Right lobe of liver (tissue), 6 donors: ENCODE results near the gene ZNF543. TPM values are rescaled to one million over a fixed set of nuclear protein-coding genes. Genes with fewer than 3 reads are reported as not detected.
"Not testable (repeated sequence)": the region's sequence is repeated elsewhere in the genome, so short reads cannot be mapped to it uniquely, and the experiment has no call there.

Source experiments
- ATAC-seq, 4 donors: fragments of 200-7000 bp; cut with Tn5 transposase; one replicate each; pipeline ENCODE4 v1.9.1; 2020; ENCODE audit warnings: mild to moderate bottlenecking in 4 of 4, moderate library complexity in 4 of 4
- DNase-seq, 3 donors: peaks; one replicate each; pipeline ENCODE4 v3.0.0-alpha.2; 2020
- H3K27ac ChIP-seq, 3 donors: fragments of 200-600 bp; one replicate each; pipeline ENCODE4 v1.8.0; 2022
- H3K27me3 ChIP-seq, 2 donors: fragments of 200-600 bp; one replicate each; pipeline ENCODE4 v1.8.0; 2022
- H3K36me3 ChIP-seq, 4 donors: fragments of 200-600 bp; sonication (generic) in 1 of 4; one replicate each; pipeline versions ENCODE4 v1.5.1 to v1.8.0; 2017 to 2022; ENCODE audit warnings: control low read depth in 1 of 4
- H3K4me1 ChIP-seq, 4 donors: fragments of 200-600 bp; sonication (generic) in 1 of 4; one replicate each; pipeline versions ENCODE4 v1.5.1 to v1.8.0; 2017 to 2022; ENCODE audit warnings: control low read depth in 1 of 4
- H3K4me3 ChIP-seq, 3 donors: fragments of 200-600 bp; one replicate each; pipeline ENCODE4 v1.8.0; 2022
- H3K9me3 ChIP-seq, 4 donors: fragments of 200-600 bp; sonication (generic) in 1 of 4; one replicate each; pipeline versions ENCODE4 v1.5.1 to v1.8.0; 2017 to 2022; ENCODE audit warnings: control low read depth in 1 of 4
- POLR2A ChIP-seq: fragments of 450-650 bp; IDR thresholded peaks from one replicate; pipeline ENCODE4 v1.6.1; 2017; ENCODE audit warnings: antibody characterized with exemption, mild to moderate bottlenecking
- WGBS: methylation state at CpG from one replicate; pipeline ENCODE4 v1.1.6; 2018; ENCODE audit warnings: low coverage, low lambda C conversion rate; ENCODE audit not compliant: insufficient coverage; ENCODE audit errors: missing lambda C conversion rate; 5-methylcytosine and 5-hydroxymethylcytosine counted together
- intact Hi-C, 2 donors: fragments of 100-400 bp; cut with DNase I; formaldehyde crosslinking; loops; one replicate each; pipeline versions ENCODE4 v1.11.2 to v1.14.1; 2022
- long read RNA-seq: library from polyadenylated mRNA; unstranded; transcript quantifications from one replicate; pipeline ENCODE4 v2.0.0, GENCODE V29; 2019
- total RNA-seq, 6 experiments: library from RNA; depleted of rRNA in 2 of 6; stranded (reverse); fragments of >200 nt in 2 of 6; fragmentation: NEBNext Ultra II Directional in 3 of 6; extraction: Animal tissue kit (Norgen Biotek cat#: 25700) in 3 of 6; gene quantifications; one replicate each; pipeline versions ENCODE4 v1.1.0 to v1.2.4, GENCODE V29; 2016 to 2023
- TF ChIP-seq, protein P1 (sequence below), 4 donors: fragments of 200-600 bp in 3 of 4; fragments of 450-650 bp in 1 of 4; IDR thresholded peaks; one replicate each; pipeline versions ENCODE4 v1.5.1 to v1.8.0; 2016 to 2022; ENCODE audit warnings: antibody characterized with exemption in 4 of 4, mild to moderate bottlenecking in 2 of 4
- donor health status: DM: no; HTN: yes; CAD: no.
- donor health status: DM: no; HTN: no; CAD: no.
- donor health status: DM: no; HTN: no; CAD: no.
- donor health status: DM: no; HTN: yes; CAD: no.
- donor health status: DM: no; HTN: yes; CAD: no.

ZNF543 gene
- 1 to 10 TPM; 1.9 to 2.7 (median 2.4) TPM for total RNA-seq
- long read RNA-seq, result 0 reads

DNA sequence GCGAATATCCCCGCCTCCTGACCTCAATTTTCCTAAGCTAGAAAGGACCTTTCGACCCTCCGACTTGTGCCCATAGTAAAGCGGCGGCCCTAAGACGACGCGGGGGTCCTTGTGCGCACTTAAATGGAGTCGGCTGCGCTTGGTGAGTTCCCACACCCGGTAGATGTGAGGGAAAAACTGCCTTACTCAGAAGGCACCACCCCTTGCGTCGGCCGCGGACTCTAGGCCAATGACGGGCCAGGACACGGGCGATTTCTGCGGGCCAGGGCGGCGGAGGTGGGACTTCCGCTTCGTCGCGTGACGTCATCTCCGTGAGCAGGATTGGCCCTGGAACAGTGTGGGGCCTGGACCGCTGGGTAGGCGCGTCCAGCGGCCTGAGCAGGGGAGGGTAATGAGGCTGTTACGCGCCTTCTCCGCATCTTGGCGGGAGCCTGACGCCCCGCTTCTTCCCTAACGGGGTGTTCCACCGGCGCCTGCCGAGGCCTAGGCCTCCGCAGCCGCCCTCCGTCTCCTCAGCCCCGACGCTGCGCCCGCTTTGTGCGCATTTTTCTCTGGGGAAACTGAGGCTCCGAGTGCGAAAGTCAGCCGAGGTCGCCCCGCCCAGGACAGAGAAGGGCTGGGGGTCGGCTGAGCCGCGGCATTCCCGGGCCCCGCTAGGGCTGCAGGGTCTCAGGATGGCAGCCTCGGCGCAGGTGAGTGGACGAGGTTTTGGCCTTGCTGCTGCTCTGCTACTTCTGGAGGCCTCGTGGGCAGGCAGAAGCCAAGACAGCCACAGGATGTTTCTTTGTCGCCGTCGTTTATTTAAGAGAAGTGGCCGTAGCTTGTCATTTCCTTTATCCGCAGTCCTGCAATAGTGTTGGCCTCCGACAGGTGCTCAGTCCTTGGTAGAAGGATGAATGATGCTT is at the start of gene ZNF543:
TSS of gene ZNF543 (plus strand) at position 293 of the 905 bp plus-strand sequence. CDS start at position 675, 382 bp downstream.
- Histone ChIP-seq H3K4me1 (peaks cover 0 to 15% (median 0%) of the 10 kb centered on the region in 4 donors), H3K4me3 (peak within 1 kb of the TSS; percentile 59 to 87 (median 77)), H3K27ac (peak within 1 kb of the TSS; percentile 58 to 81 (median 71)), H3K36me3 (peaks cover 0 to 19% (median 3%) of the 10 kb centered on the region in 4 donors), H3K27me3 (no peaks in the 10 kb centered on the region), H3K9me3 (no peaks in the 10 kb centered on the region)
- DNase-seq, result peak; percentile 95 to 97 (median 96)
- WGBS, result 2% methylated on average over 20 of the region's 71 CpGs
- intact Hi-C loops, result no loop called here
- peak; percentile 99 to 100 (median 100) for ATAC-seq
- TF ChIP-seq, protein P1, sequence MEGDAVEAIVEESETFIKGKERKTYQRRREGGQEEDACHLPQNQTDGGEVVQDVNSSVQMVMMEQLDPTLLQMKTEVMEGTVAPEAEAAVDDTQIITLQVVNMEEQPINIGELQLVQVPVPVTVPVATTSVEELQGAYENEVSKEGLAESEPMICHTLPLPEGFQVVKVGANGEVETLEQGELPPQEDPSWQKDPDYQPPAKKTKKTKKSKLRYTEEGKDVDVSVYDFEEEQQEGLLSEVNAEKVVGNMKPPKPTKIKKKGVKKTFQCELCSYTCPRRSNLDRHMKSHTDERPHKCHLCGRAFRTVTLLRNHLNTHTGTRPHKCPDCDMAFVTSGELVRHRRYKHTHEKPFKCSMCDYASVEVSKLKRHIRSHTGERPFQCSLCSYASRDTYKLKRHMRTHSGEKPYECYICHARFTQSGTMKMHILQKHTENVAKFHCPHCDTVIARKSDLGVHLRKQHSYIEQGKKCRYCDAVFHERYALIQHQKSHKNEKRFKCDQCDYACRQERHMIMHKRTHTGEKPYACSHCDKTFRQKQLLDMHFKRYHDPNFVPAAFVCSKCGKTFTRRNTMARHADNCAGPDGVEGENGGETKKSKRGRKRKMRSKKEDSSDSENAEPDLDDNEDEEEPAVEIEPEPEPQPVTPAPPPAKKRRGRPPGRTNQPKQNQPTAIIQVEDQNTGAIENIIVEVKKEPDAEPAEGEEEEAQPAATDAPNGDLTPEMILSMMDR (IDR thresholded peaks at IDR 0.05), result no peak
- peak; percentile 75 for TF ChIP-seq POLR2A

DNA sequence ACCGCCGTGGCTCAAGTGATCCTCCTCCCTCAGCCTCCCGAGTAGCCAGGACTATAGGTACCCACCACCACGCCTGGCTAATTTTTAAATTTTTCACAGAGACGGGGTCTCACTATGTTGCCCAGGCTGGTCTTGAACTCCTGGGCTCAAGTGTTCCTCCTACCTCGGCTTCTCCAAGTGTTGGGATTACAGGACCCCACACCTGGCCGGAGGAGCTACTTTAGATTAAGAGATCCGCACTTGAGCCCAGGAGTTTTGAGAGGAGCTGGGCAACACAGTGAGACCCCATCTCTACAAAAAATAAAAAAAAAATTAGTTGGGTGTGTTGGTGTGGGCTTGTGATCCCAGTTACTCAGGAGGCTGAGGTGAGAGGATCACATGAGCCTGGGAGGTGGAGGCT is 49.0 kb upstream of the ZNF543 start:
- no peaks in the 10 kb centered on the region for H3K27me3 ChIP-seq
- no peak overlapping the region for H3K4me3 ChIP-seq
- H3K4me1 ChIP-seq, result no peaks in the 10 kb centered on the region
- H3K36me3 ChIP-seq, result no peaks in the 10 kb centered on the region
- ATAC-seq (no peak), DNase-seq (no peak)
- 98% methylated on average over 8 of the region's 8 CpGs for WGBS
- H3K27ac ChIP-seq, result no peak overlapping the region
- intact Hi-C loops, result no loop called here
- no peaks in the 10 kb centered on the region for H3K9me3 ChIP-seq
- TF ChIP-seq, protein P1 (IDR thresholded peaks at IDR 0.05), result no peak
- TF ChIP-seq POLR2A, result no peak

DNA sequence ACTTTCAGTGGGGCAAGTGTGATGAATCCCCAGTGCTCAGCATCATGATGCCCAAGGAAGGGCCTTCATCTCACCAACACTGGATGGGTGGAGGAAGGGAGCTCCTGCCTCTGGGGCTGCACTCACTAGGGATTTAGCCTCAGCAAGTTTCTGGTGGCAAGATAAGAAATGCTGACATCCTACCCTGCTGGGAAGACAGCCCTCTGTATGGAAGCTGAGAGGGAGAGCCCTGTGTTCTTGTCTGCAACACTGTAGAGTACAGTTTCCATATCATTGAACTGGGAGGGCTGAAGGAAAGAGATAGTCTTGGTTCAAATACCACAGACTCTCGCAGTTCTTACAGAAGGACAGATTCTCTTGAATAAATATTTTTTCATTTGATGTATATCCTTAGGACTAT is 47.3 kb upstream of the ZNF543 start:
- TF ChIP-seq POLR2A, result no peak
- TF ChIP-seq, protein P1 (IDR thresholded peaks at IDR 0.05), result no peak
- Histone ChIP-seq H3K27me3 (no peaks in the 10 kb centered on the region), H3K9me3 (no peaks in the 10 kb centered on the region), H3K36me3 (no peaks in the 10 kb centered on the region), H3K4me3 (no peak overlapping the region), H3K4me1 (no peaks in the 10 kb centered on the region), H3K27ac (no peak overlapping the region)
- WGBS, result 92% methylated on average over 1 of the region's 1 CpG
- ATAC-seq (no peak), DNase-seq (no peak)
- intact Hi-C loops, result no loop called here

DNA sequence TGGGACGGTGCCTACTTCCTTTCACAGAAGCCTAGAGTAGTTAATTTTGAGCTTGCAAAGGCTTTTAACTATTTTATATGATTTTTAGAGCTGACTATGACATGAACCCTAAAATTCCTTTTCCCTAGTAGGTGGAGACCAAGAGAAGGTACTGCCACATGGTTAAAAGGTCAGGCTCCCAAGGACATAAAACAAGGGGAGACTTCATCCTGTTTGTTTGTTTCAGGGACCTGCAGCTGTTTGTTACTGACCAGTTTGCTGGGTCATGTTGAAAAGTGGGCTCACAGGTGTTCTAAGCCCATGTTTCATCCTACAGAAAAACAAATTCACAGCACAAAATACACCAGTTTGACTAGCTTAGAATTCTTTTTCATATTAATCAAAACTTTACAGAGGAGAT is 43.8 kb upstream of the ZNF543 start:
- Histone ChIP-seq H3K36me3 (no peaks in the 10 kb centered on the region), H3K9me3 (no peaks in the 10 kb centered on the region), H3K4me3 (no peak overlapping the region), H3K27me3 (no peaks in the 10 kb centered on the region), H3K27ac (no peak overlapping the region), H3K4me1 (peaks cover 0 to 3% (median 1%) of the 10 kb centered on the region in 4 donors)
- DNase-seq (no peak), ATAC-seq (no peak)
- intact Hi-C loops, result no loop called here
- 100% methylated on average over 1 of the region's 1 CpG for WGBS
- TF ChIP-seq POLR2A, result no peak
- TF ChIP-seq, protein P1 (IDR thresholded peaks at IDR 0.05), result no peak

DNA sequence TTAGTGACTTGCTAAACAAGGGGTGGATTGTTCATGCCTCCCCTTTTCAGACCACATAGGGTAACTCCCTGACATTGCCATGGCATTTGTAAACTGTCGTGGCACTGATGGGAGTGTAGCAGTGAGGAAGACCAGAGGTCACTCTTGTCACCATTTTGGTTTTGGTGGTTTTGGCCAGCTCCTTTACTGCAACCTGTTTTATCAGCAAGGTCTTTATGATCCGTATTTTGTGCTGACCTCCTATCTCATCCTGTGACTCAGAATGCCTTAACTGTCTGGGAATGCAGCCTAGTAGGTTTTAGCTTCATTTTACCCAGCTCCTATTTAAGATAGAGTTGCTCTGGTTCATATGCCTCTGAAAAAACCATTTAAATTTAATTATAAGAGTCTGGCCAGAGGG is 41.8 kb upstream of the ZNF543 start:
- H3K4me3 ChIP-seq, H3K27me3 ChIP-seq, intact Hi-C loops, ATAC-seq, H3K36me3 ChIP-seq, H3K27ac ChIP-seq, H3K9me3 ChIP-seq, DNase-seq: not testable (repeated sequence)
- peaks cover 0 to 19% (median 5%) of the 10 kb centered on the region in 4 donors for H3K4me1 ChIP-seq
- WGBS, result 75% methylated on average over 2 of the region's 2 CpGs
